Upper lobe of left lung (tissue), 6 donors: ENCODE measurements around the gene CENPH. TPM values are rescaled to one million over a fixed set of nuclear protein-coding genes. Genes with fewer than 3 reads are reported as not detected.

ENCODE experiments used
- ATAC-seq, 2 donors: fragments of 200-7000 bp; cut with Tn5 transposase; one replicate each; pipeline ENCODE4 v1.9.1; 2022; ENCODE audit warnings: mild to moderate bottlenecking in 2 of 2, moderate library complexity in 2 of 2; ENCODE audit not compliant: low FRiP score in 2 of 2
- DNase-seq, 2 donors: peaks; one replicate each; pipeline ENCODE4 v3.0.0-alpha.2; 2019 to 2020
- H3K27ac ChIP-seq, 4 donors: fragments of 200-600 bp; sonication (generic); one replicate each; pipeline ENCODE4 v1.5.1; 2016 to 2019
- H3K27me3 ChIP-seq, 4 donors: fragments of 200-600 bp; sonication (generic); one replicate each; pipeline ENCODE4 v1.5.1; 2017 to 2019
- H3K36me3 ChIP-seq, 4 donors: fragments of 200-600 bp; sonication (generic); one replicate each; pipeline ENCODE4 v1.5.1; 2016 to 2019
- H3K4me1 ChIP-seq, 4 donors: fragments of 200-600 bp; sonication (generic); one replicate each; pipeline ENCODE4 v1.5.1; 2018 to 2019
- H3K4me3 ChIP-seq, 4 donors: fragments of 200-600 bp; sonication (generic); one replicate each; pipeline ENCODE4 v1.5.1; 2017 to 2019; ENCODE audit warnings: mild to moderate bottlenecking in 2 of 4, moderate library complexity in 1 of 4
- H3K9me3 ChIP-seq, 4 donors: fragments of 200-600 bp; sonication (generic); one replicate each; pipeline ENCODE4 v1.5.1; 2018 to 2019
- CTCF ChIP-seq, 6 experiments: fragments of 450-650 bp in 4 of 6; fragments of 200-600 bp in 2 of 6; sonication (generic) in 2 of 6; IDR thresholded peaks; one replicate each; pipeline ENCODE4 v1.5.1; 2016 to 2019; ENCODE audit warnings: antibody characterized with exemption in 6 of 6
- EP300 ChIP-seq, 4 donors: sonication (generic); formaldehyde crosslinking; IDR thresholded peaks; one replicate each; pipeline ENCODE4 v1.5.1; 2017; ENCODE audit warnings: antibody characterized with exemption in 4 of 4, control low read depth in 2 of 4
- POLR2A ChIP-seq, 4 donors: fragments of 450-650 bp; IDR thresholded peaks; one replicate each; pipeline ENCODE4 v1.5.1; 2016 to 2017; ENCODE audit warnings: antibody characterized with exemption in 4 of 4, mild to moderate bottlenecking in 2 of 4
- POLR2AphosphoS5 ChIP-seq, 2 donors: sonication (generic); formaldehyde crosslinking; IDR thresholded peaks; one replicate each; pipeline ENCODE4 v1.5.1; 2017; ENCODE audit warnings: antibody characterized with exemption in 2 of 2
- WGBS, 2 donors: methylation state at CpG; one replicate each; pipeline ENCODE4 v1.1.5; 2017 to 2018; 5-methylcytosine and 5-hydroxymethylcytosine counted together
- total RNA-seq, 6 donors: library from RNA; depleted of rRNA in 4 of 6; stranded (reverse); fragments of >200 nt in 4 of 6; gene quantifications; one replicate each; pipeline versions ENCODE4 v1.1.0 to v1.2.1, GENCODE V29; 2016 to 2021
- donor health status: DM: no; HTN: no; CAD: no; lungs with moderate emphysema.
- donor health status: DM: no; HTN: yes; CAD: no; lungs with severe emphysema.

The CENPH gene
- total RNA-seq, 6 donors from 2014 or later: 1.8 to 3.3 (median 2.4) TPM

DNA sequence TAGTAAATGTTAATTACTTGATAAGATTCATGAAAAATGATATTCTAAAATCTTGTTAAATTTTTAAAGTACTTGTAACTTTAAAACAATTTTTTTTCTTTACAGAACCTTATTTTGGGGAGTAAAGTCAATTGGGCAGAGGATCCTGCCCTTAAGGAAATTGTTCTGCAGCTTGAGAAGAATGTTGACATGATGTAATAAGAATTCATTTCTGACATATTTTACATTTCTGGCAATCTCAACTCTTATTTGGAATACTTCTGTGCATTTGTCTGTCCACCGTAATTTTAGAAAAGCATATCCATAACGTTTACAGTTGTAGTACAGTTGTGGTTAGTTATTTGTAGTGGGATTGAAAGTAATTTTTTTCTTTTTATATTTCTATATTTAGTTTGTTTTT lies 20.2 kb downstream of the CENPH start:
- no peaks in the 10 kb centered on the region for H3K4me1 ChIP-seq
- TF ChIP-seq POLR2A (IDR thresholded peaks at IDR 0.05) (no peak), CTCF (IDR thresholded peaks at IDR 0.05) (no peak), EP300 (IDR thresholded peaks at IDR 0.05) (no peak), POLR2AphosphoS5 (IDR thresholded peaks at IDR 0.05) (no peak)
- no peak for ATAC-seq
- H3K9me3 ChIP-seq: no peaks in the 10 kb centered on the region
- DNase-seq: no peak
- H3K36me3 ChIP-seq: no peaks in the 10 kb centered on the region
- 71 to 74% methylated on average over 2 of the region's 2 CpGs for WGBS, 2 donors
- H3K27me3 ChIP-seq: no peaks in the 10 kb centered on the region
- no peak overlapping the region for H3K27ac ChIP-seq
- H3K4me3 ChIP-seq: no peak overlapping the region

DNA sequence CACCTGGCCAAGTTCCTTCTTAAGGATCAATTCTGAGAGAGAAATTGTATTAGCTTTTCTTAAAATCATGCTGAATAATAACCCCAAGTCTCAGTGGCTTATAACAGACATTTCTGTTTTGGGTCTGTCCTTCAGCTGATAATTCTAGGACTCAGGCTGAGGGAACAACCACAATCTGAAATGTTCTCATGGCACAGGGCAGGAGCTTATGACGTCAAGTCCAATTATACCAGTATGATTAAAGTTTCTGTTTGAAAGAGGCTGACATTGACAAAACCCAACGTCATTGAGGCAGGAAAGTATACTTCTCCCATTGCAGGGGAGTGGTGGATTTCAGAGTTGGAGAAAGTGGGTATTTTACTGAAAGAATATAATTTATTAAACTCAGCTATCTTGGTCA lies 21.8 kb downstream of the CENPH start:
- H3K27me3 ChIP-seq: no peaks in the 10 kb centered on the region
- DNase-seq (no peak), ATAC-seq (no peak)
- TF ChIP-seq POLR2AphosphoS5 (IDR thresholded peaks at IDR 0.05) (no peak), EP300 (IDR thresholded peaks at IDR 0.05) (no peak)
- 93 to 96% methylated on average over 2 of the region's 2 CpGs for WGBS, 2 donors
- H3K4me3 ChIP-seq: no peak overlapping the region
- no peak overlapping the region for H3K27ac ChIP-seq
- H3K36me3 ChIP-seq: no peaks in the 10 kb centered on the region
- H3K9me3 ChIP-seq: no peaks in the 10 kb centered on the region
- H3K4me1 ChIP-seq: no peaks in the 10 kb centered on the region

- H3K4me3 ChIP-seq: no peak overlapping the region
- TF ChIP-seq CTCF (IDR thresholded peaks at IDR 0.05): no peak
- no peak for TF ChIP-seq EP300 (IDR thresholded peaks at IDR 0.05)
- TF ChIP-seq POLR2AphosphoS5 (IDR thresholded peaks at IDR 0.05): no peak
- no peak for TF ChIP-seq POLR2A (IDR thresholded peaks at IDR 0.05)
- no peaks in the 10 kb centered on the region for H3K27me3 ChIP-seq
- no peaks in the 10 kb centered on the region for H3K9me3 ChIP-seq
- H3K27ac ChIP-seq: no peak overlapping the region
- 75 to 91% methylated on average over 2 of the region's 2 CpGs for WGBS, 2 donors
- DNase-seq (no peak), ATAC-seq (no peak)
- H3K36me3 ChIP-seq: no peaks in the 10 kb centered on the region
- H3K4me1 ChIP-seq: peaks cover 0 to 4% (median 0%) of the 10 kb centered on the region in 4 donors
Observed at GRCh38 chr5:69212022-69212421, 22.6 kb downstream of the CENPH start.

GRCh38 chr5:69213513-69214215 lies 24.3 kb downstream of the CENPH start:
- no peak overlapping the region for H3K4me3 ChIP-seq
- no peaks in the 10 kb centered on the region for H3K27me3 ChIP-seq
- no peaks in the 10 kb centered on the region for H3K36me3 ChIP-seq
- no peak overlapping the region for H3K27ac ChIP-seq
- DNase-seq (no peak), ATAC-seq (no peak)
- no peak for TF ChIP-seq CTCF (IDR thresholded peaks at IDR 0.05)
- no peak for TF ChIP-seq POLR2A (IDR thresholded peaks at IDR 0.05)
- TF ChIP-seq EP300 (IDR thresholded peaks at IDR 0.05): no peak
- TF ChIP-seq POLR2AphosphoS5 (IDR thresholded peaks at IDR 0.05): no peak
- WGBS, 2 donors: 89 to 94% methylated on average over 4 of the region's 4 CpGs
- H3K4me1 ChIP-seq: peaks cover 2 to 10% (median 3%) of the 10 kb centered on the region in 4 donors
- H3K9me3 ChIP-seq: no peaks in the 10 kb centered on the region

DNA sequence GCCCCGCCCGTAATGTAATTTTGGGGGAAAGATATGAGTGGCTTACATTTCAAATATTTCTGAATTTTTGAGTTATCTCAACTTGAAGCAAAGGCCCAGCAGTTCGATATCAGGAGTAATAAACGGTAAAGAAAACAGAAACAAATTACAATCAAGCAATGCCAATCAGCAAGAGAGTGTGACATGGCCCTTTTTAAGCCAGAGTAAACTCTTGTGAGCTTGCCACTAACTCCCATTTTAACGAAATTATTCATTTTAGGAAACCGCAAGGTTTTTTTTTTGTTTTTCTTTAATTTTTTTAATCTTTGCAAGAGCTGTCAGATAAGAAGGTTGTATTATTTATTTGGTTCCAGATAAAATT lies 27.7 kb downstream of the CENPH start:
- peaks cover 12 to 23% (median 14%) of the 10 kb centered on the region in 4 donors for H3K4me1 ChIP-seq
- H3K36me3 ChIP-seq: no peaks in the 10 kb centered on the region
- TF ChIP-seq EP300 (IDR thresholded peaks at IDR 0.05): no peak
- TF ChIP-seq POLR2A (IDR thresholded peaks at IDR 0.05): no peak
- TF ChIP-seq POLR2AphosphoS5 (IDR thresholded peaks at IDR 0.05): no peak
- TF ChIP-seq CTCF (IDR thresholded peaks at IDR 0.05): no peak
- peak overlapping the region in 3 of 4 donors; percentile 57 to 86 (median 79) for H3K4me3 ChIP-seq
- DNase-seq (no peak), ATAC-seq (no peak)
- H3K9me3 ChIP-seq: no peaks in the 10 kb centered on the region
- no peaks in the 10 kb centered on the region for H3K27me3 ChIP-seq
- WGBS, 2 donors: 52 to 55% methylated on average over 6 of the region's 6 CpGs
- peak overlapping the region in 2 of 4 donors; percentile 91 to 94 for H3K27ac ChIP-seq
